DND-41 (cell line): ENCODE results near the gene CLEC2D.

Experiments
- ATAC-seq: fragments of 200-7000 bp; cut with Tn5 transposase; 3 replicates; pipeline ENCODE4 v1.9.1; 2021; ENCODE audit warnings: low read depth; ENCODE audit not compliant: insufficient read depth
- DNase-seq: peaks from one replicate; pipeline ENCODE4 v3.0.0-alpha.2; 2020
- H2AFZ ChIP-seq: 2 replicates; pipeline ENCODE4 v1.6.0; 2012; ENCODE audit warnings: low read depth, low read length
- H3K27ac ChIP-seq: 2 replicates; pipeline ENCODE4 v1.5.1; 2012; ENCODE audit warnings: low read length, inconsistent platforms
- H3K27me3 ChIP-seq: fragments of 200-600 bp; sonication (generic); 2 replicates; pipeline ENCODE4 v1.6.0; 2012; ENCODE audit warnings: low read length, mild to moderate bottlenecking, inconsistent platforms; ENCODE audit not compliant: insufficient read depth, poor library complexity
- H3K36me3 ChIP-seq: 2 replicates; pipeline ENCODE4 v1.5.1; 2012; ENCODE audit warnings: low read length, inconsistent platforms; ENCODE audit not compliant: insufficient read depth
- H3K4me1 ChIP-seq: 2 replicates; pipeline ENCODE4 v1.5.1; 2012; ENCODE audit warnings: mild to moderate bottlenecking, low read length; ENCODE audit not compliant: insufficient read depth
- H3K4me2 ChIP-seq: 2 replicates; pipeline ENCODE4 v1.6.0; 2012; ENCODE audit warnings: mild to moderate bottlenecking, moderate library complexity, low read length, inconsistent platforms; ENCODE audit not compliant: insufficient read depth
- H3K4me3 ChIP-seq, 2 experiments: fragments of 200-600 bp in 1 of 2; shearing (Covaris generic) in 1 of 2; 2 replicates each; pipeline ENCODE4 v1.5.1; 2012 to 2016; ENCODE audit warnings: inconsistent platforms in 2 of 2, low read length in 2 of 2, mild to moderate bottlenecking in 2 of 2, low read depth in 1 of 2, moderate library complexity in 1 of 2
- H3K79me2 ChIP-seq: 2 replicates; pipeline ENCODE4 v1.6.0; 2012; ENCODE audit warnings: low read length, inconsistent platforms; ENCODE audit not compliant: insufficient read depth
- H3K9ac ChIP-seq: 2 replicates; pipeline ENCODE4 v1.6.0; 2012; ENCODE audit warnings: low read depth, mild to moderate bottlenecking, inconsistent platforms, low read length, moderate library complexity
- H3K9me3 ChIP-seq: 2 replicates; pipeline ENCODE4 v1.5.1; 2012; ENCODE audit warnings: low read length, moderate library complexity, mild to moderate bottlenecking, inconsistent platforms; ENCODE audit not compliant: insufficient read depth, severe bottlenecking
- H4K20me1 ChIP-seq: 2 replicates; pipeline ENCODE4 v1.6.0; 2012; ENCODE audit warnings: low read length; ENCODE audit not compliant: insufficient read depth
- EZH2 ChIP-seq: IDR thresholded peaks from 3 replicates; pipeline ENCODE4 v1.6.1; 2012; ENCODE audit warnings: borderline replicate concordance, low read depth, mild to moderate bottlenecking, moderate library complexity, low read length, inconsistent platforms; ENCODE audit not compliant: severe bottlenecking
- TF ChIP-seq, protein P1 (sequence below): IDR thresholded peaks from 2 replicates; pipeline ENCODE4 v1.5.1; 2012; ENCODE audit warnings: borderline replicate concordance, low read length, moderate library complexity, mild to moderate bottlenecking; ENCODE audit not compliant: poor library complexity, severe bottlenecking; ENCODE audit errors: extremely low read depth

CLEC2D gene

DNA sequence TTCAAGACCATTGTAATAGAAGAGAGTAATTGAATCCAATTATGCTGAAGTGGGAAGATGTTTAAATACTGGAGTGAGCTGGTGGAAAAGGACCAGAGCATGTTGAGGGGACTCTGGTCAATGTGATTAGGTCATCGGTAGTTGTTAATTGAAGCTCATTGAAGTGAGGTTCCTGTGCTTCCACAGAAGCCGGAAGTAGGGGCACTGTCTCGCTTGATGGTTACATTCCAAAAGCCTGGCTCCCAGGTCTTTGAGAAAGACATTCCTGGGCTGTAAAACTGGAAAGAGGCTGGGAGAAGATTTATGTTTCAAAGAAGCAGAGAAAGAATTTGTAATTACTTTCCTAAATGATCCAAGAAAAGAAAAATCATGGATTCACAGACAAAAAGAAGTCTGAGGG is 75.7 kb downstream of the CLEC2D start:
- no peak overlapping the region for H3K4me2 ChIP-seq
- peaks cover 9% of the 10 kb centered on the region for H3K27me3 ChIP-seq
- no peak overlapping the region for H3K27ac ChIP-seq
- TF ChIP-seq, protein P1, sequence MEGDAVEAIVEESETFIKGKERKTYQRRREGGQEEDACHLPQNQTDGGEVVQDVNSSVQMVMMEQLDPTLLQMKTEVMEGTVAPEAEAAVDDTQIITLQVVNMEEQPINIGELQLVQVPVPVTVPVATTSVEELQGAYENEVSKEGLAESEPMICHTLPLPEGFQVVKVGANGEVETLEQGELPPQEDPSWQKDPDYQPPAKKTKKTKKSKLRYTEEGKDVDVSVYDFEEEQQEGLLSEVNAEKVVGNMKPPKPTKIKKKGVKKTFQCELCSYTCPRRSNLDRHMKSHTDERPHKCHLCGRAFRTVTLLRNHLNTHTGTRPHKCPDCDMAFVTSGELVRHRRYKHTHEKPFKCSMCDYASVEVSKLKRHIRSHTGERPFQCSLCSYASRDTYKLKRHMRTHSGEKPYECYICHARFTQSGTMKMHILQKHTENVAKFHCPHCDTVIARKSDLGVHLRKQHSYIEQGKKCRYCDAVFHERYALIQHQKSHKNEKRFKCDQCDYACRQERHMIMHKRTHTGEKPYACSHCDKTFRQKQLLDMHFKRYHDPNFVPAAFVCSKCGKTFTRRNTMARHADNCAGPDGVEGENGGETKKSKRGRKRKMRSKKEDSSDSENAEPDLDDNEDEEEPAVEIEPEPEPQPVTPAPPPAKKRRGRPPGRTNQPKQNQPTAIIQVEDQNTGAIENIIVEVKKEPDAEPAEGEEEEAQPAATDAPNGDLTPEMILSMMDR: no peak
- TF ChIP-seq EZH2: no peak
- no peaks in the 10 kb centered on the region for H3K9me3 ChIP-seq
- peaks cover 28% of the 10 kb centered on the region for H3K4me1 ChIP-seq
- H4K20me1 ChIP-seq: no peaks in the 10 kb centered on the region
- DNase-seq (no peak), ATAC-seq (no peak)
- H3K9ac ChIP-seq: no peak overlapping the region
- H3K4me3 ChIP-seq: no peak overlapping the region
- H3K79me2 ChIP-seq: no peaks in the 10 kb centered on the region
- no peaks in the 10 kb centered on the region for H3K36me3 ChIP-seq
- no peak overlapping the region for H2AFZ ChIP-seq
